ENCODE measurements around the gene NQO1.
A peak's percentile ranks its signal among the peaks of the same experiment; 100 is the strongest.

DNA sequence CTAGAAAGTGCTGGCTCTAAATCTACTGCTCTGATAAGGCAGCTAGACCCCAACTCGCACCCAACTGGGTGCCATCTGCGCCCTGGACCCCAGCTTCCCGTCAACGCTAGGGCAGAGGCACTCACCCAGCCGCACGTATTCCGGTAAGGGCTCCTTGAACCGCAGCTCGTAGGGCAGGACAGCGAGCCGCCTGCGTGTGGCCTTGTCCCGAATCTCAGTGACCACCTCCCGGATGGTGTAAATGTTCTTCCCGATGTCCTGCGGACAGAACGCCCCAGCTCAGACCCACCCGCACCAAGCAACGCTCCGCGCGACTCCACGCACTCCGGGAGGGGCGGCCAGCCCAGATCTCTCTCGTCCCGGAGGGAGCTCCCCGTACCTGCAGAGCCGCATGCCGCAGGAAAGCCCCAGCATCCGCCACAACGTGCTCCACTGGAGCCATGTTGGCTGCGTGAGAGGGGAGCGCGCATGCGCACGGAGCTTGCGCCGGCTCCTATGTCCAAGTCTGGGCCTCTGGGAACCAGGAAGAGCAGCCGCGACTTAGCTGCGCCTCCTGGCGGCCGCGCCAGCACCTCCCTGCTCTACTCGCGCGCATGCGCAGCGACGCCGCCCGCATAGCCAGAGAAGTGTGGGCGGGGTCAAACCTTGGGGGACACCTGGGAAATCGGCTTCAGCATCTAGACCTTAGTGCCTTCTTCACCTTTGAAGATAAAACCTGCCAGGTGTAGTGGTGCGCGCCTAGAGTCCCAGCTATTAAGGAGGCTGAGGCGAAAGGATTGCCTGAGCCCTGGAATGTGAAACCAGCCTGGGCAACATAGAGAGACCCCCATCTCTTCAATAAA, 28.3 kb upstream of the NQO1 start, which contains the start of gene NOB1:
- TF ChIP-seq POLR2A (IDR thresholded peaks at IDR 0.05) (peak; percentile 64 to 75), POLR2AphosphoS5 (IDR thresholded peaks at IDR 0.05) (peak; percentile 86)
- TF ChIP-seq, protein P1, sequence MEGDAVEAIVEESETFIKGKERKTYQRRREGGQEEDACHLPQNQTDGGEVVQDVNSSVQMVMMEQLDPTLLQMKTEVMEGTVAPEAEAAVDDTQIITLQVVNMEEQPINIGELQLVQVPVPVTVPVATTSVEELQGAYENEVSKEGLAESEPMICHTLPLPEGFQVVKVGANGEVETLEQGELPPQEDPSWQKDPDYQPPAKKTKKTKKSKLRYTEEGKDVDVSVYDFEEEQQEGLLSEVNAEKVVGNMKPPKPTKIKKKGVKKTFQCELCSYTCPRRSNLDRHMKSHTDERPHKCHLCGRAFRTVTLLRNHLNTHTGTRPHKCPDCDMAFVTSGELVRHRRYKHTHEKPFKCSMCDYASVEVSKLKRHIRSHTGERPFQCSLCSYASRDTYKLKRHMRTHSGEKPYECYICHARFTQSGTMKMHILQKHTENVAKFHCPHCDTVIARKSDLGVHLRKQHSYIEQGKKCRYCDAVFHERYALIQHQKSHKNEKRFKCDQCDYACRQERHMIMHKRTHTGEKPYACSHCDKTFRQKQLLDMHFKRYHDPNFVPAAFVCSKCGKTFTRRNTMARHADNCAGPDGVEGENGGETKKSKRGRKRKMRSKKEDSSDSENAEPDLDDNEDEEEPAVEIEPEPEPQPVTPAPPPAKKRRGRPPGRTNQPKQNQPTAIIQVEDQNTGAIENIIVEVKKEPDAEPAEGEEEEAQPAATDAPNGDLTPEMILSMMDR (IDR thresholded peaks at IDR 0.05): peak in 3 of 4 experiments; percentile 90 to 100 (median 99)

Measured in gastroesophageal sphincter (tissue), 3 donors.